Gastrocnemius medialis (tissue), 4 donors: ENCODE measurements around the gene TMEM81. TPM values are rescaled to one million over a fixed set of nuclear protein-coding genes. Genes with fewer than 3 reads are reported as not detected.

ENCODE experiments used
- ATAC-seq, 2 donors: fragments of 150-250 bp; one replicate each; pipeline ENCODE4 v1.9.1; 2016
- DNase-seq, 2 donors: peaks; one replicate each; pipeline ENCODE4 v3.0.0-alpha.2; 2019
- H3K27ac ChIP-seq, 4 donors: fragments of 200-600 bp; sonication (generic); 1 replicate in 1 of 4; 2 replicates in 3 of 4; pipeline ENCODE4 v1.5.1; 2016 to 2018; ENCODE audit warnings: mild to moderate bottlenecking in 2 of 4, moderate library complexity in 1 of 4
- H3K27me3 ChIP-seq, 3 donors: fragments of 200-600 bp; sonication (generic) in 2 of 3; 1 replicate in 1 of 3; 2 replicates in 2 of 3; pipeline versions ENCODE4 v1.5.1 to v1.6.0; 2016 to 2019; ENCODE audit warnings: mild to moderate bottlenecking in 1 of 3, moderate library complexity in 1 of 3
- H3K36me3 ChIP-seq, 2 donors: fragments of 200-600 bp; sonication (generic) in 1 of 2; one replicate each; pipeline ENCODE4 v1.5.1; 2017 to 2018
- H3K4me1 ChIP-seq, 2 donors: fragments of 200-600 bp; sonication (generic) in 1 of 2; one replicate each; pipeline ENCODE4 v1.5.1; 2016 to 2017; ENCODE audit warnings: mild to moderate bottlenecking in 2 of 2
- H3K4me3 ChIP-seq, 4 donors: fragments of 200-600 bp; sonication (generic) in 3 of 4; 1 replicate in 1 of 4; 2 replicates in 3 of 4; pipeline ENCODE4 v1.5.1; 2016 to 2019; ENCODE audit warnings: mild to moderate bottlenecking in 2 of 4
- H3K9me3 ChIP-seq, 3 donors: fragments of 200-600 bp; sonication (generic) in 2 of 3; 1 replicate in 1 of 3; 2 replicates in 2 of 3; pipeline ENCODE4 v1.5.1; 2016 to 2019
- POLR2A ChIP-seq, 2 donors: fragments of 450-650 bp; IDR thresholded peaks; one replicate each; pipeline ENCODE4 v1.6.1; 2017; ENCODE audit warnings: antibody characterized with exemption in 2 of 2, mild to moderate bottlenecking in 2 of 2, moderate library complexity in 2 of 2
- in situ Hi-C, 4 donors: fragments of 200-750 bp; cut with MboI; loops; one replicate each; pipeline versions ENCODE4 v1.15.0 to v1.8.0; 2017; ENCODE audit warnings: low sequenced_read_pairs in 4 of 4
- intact Hi-C: fragments of 100-400 bp; cut with DNase I; formaldehyde crosslinking; loops from one replicate; pipeline ENCODE4 v1.15.1; 2023; ENCODE audit warnings: low total_unique reads
- total RNA-seq, 4 donors: library from RNA; depleted of rRNA; stranded (reverse); fragments of >200 nt; gene quantifications; one replicate each; pipeline versions ENCODE4 v1.1.0 to v1.2.3, GENCODE V29; 2016
- TF ChIP-seq, protein P1 (sequence below), 5 experiments: fragments of 450-650 bp in 3 of 5; fragments of 200-600 bp in 2 of 5; sonication (generic) in 2 of 5; IDR thresholded peaks in 4 of 5; conservative IDR thresholded peaks in 1 of 5; 1 replicate in 4 of 5; 2 replicates in 1 of 5; pipeline ENCODE4 v1.5.1; 2016 to 2019; ENCODE audit warnings: antibody characterized with exemption in 5 of 5, mild to moderate bottlenecking in 3 of 5, moderate library complexity in 3 of 5

The TMEM81 gene
- total RNA-seq, 4 donors from 2014 or later = 3.3 to 6.1 (median 4.7) TPM

DNA sequence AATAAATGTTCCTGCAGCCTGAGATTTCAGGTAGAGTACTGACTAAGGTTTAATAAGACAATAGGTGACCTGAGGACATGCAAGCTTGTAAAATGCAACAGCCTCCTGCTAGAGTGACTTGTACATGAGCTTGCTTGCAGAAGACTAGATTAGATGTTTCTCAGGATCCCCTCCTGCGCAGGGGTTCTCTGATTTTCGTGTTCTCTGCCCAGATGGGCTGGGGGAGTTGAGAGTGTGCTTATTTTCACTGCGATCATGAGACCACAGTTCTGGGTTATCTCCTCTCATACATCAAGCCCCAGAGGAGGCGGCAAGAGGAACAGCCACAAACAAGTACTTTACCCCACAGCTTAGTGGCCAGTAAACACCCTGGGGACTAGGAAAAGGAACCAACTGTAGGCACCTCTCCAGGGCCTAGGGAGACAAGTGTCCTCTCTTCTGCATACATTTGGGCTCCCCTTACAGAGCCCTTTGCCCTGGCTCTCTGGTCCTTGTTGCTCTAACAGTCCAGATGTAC is 8.0 kb downstream of the TMEM81 start:
- Histone ChIP-seq H3K36me3 (no peaks in the 10 kb centered on the region), H3K27me3 (no peaks in the 10 kb centered on the region), H3K9me3 (no peaks in the 10 kb centered on the region), H3K27ac (no peak overlapping the region), H3K4me3 (no peak overlapping the region), H3K4me1 (no peaks in the 10 kb centered on the region)
- ATAC-seq = no peak
- TF ChIP-seq, protein P1, sequence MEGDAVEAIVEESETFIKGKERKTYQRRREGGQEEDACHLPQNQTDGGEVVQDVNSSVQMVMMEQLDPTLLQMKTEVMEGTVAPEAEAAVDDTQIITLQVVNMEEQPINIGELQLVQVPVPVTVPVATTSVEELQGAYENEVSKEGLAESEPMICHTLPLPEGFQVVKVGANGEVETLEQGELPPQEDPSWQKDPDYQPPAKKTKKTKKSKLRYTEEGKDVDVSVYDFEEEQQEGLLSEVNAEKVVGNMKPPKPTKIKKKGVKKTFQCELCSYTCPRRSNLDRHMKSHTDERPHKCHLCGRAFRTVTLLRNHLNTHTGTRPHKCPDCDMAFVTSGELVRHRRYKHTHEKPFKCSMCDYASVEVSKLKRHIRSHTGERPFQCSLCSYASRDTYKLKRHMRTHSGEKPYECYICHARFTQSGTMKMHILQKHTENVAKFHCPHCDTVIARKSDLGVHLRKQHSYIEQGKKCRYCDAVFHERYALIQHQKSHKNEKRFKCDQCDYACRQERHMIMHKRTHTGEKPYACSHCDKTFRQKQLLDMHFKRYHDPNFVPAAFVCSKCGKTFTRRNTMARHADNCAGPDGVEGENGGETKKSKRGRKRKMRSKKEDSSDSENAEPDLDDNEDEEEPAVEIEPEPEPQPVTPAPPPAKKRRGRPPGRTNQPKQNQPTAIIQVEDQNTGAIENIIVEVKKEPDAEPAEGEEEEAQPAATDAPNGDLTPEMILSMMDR (IDR thresholded peaks at IDR 0.05 in 4 of 5, conservative IDR thresholded peaks at IDR 0.05 in 1 of 5) = no peak
- no peak for TF ChIP-seq POLR2A (IDR thresholded peaks at IDR 0.05)
- intact Hi-C loops (no loop called here), in situ Hi-C loops (no loop called here)
- DNase-seq = no peak

DNA sequence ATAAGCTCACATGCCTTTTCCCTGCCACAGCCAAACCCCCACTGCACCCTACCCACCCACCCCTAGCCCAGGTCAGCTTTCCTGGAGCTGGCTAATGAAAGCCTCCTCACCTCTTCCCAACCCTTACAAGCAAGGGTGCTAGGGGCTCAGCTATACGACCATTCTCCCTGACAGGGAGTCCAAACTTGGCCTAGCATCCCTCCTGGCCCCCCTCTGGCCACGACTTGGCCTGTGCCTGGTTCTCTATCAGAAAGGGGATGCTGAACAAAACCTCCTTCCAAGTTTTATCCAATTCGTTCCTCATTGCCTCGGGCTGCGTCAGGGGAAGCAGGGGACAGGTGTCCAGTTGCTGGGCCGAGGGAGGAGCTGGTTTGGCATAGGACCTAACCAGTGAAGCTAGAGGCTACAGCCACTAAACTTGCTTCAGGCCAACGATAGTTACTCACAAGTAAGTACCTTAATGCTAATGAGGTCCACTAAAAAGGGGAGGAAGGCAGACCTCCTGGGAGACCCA is 8.6 kb downstream of the TMEM81 start:
- no peaks in the 10 kb centered on the region for H3K9me3 ChIP-seq
- no peak overlapping the region for H3K4me3 ChIP-seq
- no peaks in the 10 kb centered on the region for H3K27me3 ChIP-seq
- no peak for TF ChIP-seq POLR2A (IDR thresholded peaks at IDR 0.05)
- TF ChIP-seq, protein P1 (IDR thresholded peaks at IDR 0.05 in 4 of 5, conservative IDR thresholded peaks at IDR 0.05 in 1 of 5) = no peak
- no peaks in the 10 kb centered on the region for H3K36me3 ChIP-seq
- ATAC-seq (no peak), DNase-seq (no peak)
- intact Hi-C loops = no loop called here
- no peaks in the 10 kb centered on the region for H3K4me1 ChIP-seq
- in situ Hi-C loops = no loop called here
- H3K27ac ChIP-seq = no peak overlapping the region

DNA sequence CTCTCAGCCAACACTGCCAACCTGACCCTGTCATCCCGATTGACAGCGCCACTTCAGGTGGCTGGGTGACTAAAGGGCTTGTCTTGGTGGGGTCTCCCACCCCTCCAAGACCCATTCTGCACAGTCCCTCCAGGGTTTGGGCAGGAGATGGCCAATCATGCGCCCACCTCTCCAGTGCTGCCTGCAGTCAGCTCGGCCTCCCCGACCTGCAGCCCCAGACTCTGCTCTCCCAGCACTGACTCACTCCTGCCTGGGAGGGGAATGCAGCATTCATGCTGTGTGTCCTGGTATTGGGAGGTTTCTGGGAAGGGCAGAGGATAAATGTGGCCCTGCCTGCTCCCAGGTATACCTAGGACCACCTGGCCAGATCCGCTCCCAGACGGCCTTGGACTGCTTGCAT is 9.7 kb downstream of the TMEM81 start:
- Histone ChIP-seq H3K9me3 (no peaks in the 10 kb centered on the region), H3K4me1 (no peaks in the 10 kb centered on the region), H3K4me3 (no peak overlapping the region), H3K27ac (no peak overlapping the region), H3K36me3 (no peaks in the 10 kb centered on the region), H3K27me3 (no peaks in the 10 kb centered on the region)
- ATAC-seq = no peak
- intact Hi-C loops (no loop called here), in situ Hi-C loops (no loop called here)
- no peak for DNase-seq
- TF ChIP-seq POLR2A (IDR thresholded peaks at IDR 0.05) = no peak
- TF ChIP-seq, protein P1 (IDR thresholded peaks at IDR 0.05 in 4 of 5, conservative IDR thresholded peaks at IDR 0.05 in 1 of 5) = no peak

DNA sequence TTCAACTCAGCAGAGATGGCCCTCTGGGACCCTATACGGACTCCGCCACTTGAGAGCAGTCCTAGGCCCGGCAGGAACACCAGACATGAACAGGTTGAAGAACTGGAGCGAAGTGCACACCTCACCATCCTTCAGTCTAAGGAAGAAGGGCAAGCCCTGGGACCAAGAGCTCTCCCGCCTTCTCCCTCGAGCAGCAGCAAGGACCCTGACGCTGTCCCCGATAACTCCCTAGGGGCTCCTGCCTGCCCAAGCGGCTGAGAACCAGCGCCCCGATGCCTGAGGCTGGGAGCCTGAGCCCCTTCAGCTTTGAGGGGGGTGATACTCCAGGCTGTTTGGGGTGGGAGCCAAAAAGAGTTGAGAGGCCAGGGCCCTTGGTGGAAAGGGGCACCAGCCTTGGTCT is 10.2 kb downstream of the TMEM81 start:
- intact Hi-C loops (no loop called here), in situ Hi-C loops (no loop called here)
- TF ChIP-seq, protein P1 (IDR thresholded peaks at IDR 0.05 in 4 of 5, conservative IDR thresholded peaks at IDR 0.05 in 1 of 5) = no peak
- no peak for TF ChIP-seq POLR2A (IDR thresholded peaks at IDR 0.05)
- no peak for ATAC-seq
- no peaks in the 10 kb centered on the region for H3K9me3 ChIP-seq
- H3K4me3 ChIP-seq = no peak overlapping the region
- no peaks in the 10 kb centered on the region for H3K36me3 ChIP-seq
- H3K4me1 ChIP-seq = no peaks in the 10 kb centered on the region
- no peak overlapping the region for H3K27ac ChIP-seq
- H3K27me3 ChIP-seq = no peaks in the 10 kb centered on the region
- no peak for DNase-seq

DNA sequence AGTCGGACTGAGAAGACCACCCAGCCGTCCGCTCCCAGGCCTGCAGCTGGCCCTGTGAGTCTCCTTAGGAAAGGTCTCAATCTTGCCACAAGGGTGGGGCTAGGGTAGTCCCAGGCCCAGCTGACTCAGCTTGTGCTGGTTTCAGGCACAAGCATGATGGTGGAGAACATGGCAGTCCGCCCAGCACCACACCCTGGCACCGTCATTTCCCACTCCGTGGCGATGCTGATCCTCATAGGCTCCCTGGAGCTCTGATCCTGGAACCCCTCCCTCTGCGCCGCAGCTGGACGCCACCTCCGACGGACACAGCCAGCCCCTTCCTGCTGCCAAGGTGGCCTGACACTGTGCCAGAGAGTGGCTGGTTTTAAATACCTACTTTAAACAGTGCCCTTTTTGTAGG is 10.7 kb downstream of the TMEM81 start:
- Histone ChIP-seq H3K36me3 (no peaks in the 10 kb centered on the region), H3K27ac (no peak overlapping the region), H3K9me3 (no peaks in the 10 kb centered on the region), H3K4me3 (no peak overlapping the region), H3K27me3 (no peaks in the 10 kb centered on the region), H3K4me1 (no peaks in the 10 kb centered on the region)
- ATAC-seq = no peak
- intact Hi-C loops = no loop called here
- in situ Hi-C loops = no loop called here
- no peak for TF ChIP-seq POLR2A (IDR thresholded peaks at IDR 0.05)
- no peak for DNase-seq
